IMR-90 (cell line): ENCODE results near the gene PRKCH. TPM values are rescaled to one million over a fixed set of nuclear protein-coding genes. Genes with fewer than 3 reads are reported as not detected.

Source experiments
- ATAC-seq: fragments of 200-7000 bp; cut with Tn5 transposase; 2 replicates; pipeline ENCODE4 v1.9.1; 2020; ENCODE audit warnings: low read depth, mild to moderate bottlenecking, moderate library complexity
- BruUV-seq: library from RNA; stranded (reverse); fragments of 400-500 nt; replicated peaks from 2 replicates; lab custom pipeline; 2021; lab: Mats Ljungman, UMichigan
- CTCF ChIA-PET: fragments of 300-600 bp; formaldehyde crosslinking; extraction: SDS; loops from one replicate; lab custom pipeline; 2021; ENCODE audit warnings: antibody characterized with exemption; lab: Yijun Ruan, JAX
- POLR2A ChIA-PET: fragments of 300-600 bp; sonication (Branson Sonifier 250); formaldehyde crosslinking; loops from one replicate; lab custom pipeline; 2022; ENCODE audit warnings: antibody characterized with exemption; ENCODE audit not compliant: unreplicated experiment; lab: Charles Lee
- DNase-seq: peaks from one replicate; pipeline ENCODE4 v3.0.0; 2013
- H2AFZ ChIP-seq: replicated peaks from 2 replicates; pipeline ENCODE3; 2013; ENCODE audit warnings: low read length, mild to moderate bottlenecking; ENCODE audit not compliant: poor library complexity
- H2AK5ac ChIP-seq: 2 replicates; pipeline ENCODE4 v1.6.1; 2013; ENCODE audit warnings: low read depth, low read length, inconsistent platforms
- H2AK9ac ChIP-seq: replicated peaks from 2 replicates; pipeline ENCODE3; 2013; ENCODE audit warnings: mild to moderate bottlenecking, low read depth, low read length, moderate library complexity; ENCODE audit not compliant: poor library complexity
- H2BK120ac ChIP-seq: 2 replicates; pipeline ENCODE4 v1.6.1; 2013; ENCODE audit warnings: low read depth, low read length, inconsistent platforms
- H2BK15ac ChIP-seq: 3 replicates; pipeline ENCODE4 v1.6.1; 2013; ENCODE audit warnings: low read depth, low read length, inconsistent platforms
- H2BK20ac ChIP-seq: 2 replicates; pipeline ENCODE4 v1.6.1; 2013; ENCODE audit warnings: low read depth, mild to moderate bottlenecking, inconsistent platforms, low read length, moderate library complexity
- H2BK5ac ChIP-seq: 2 replicates; pipeline ENCODE4 v1.6.1; 2013; ENCODE audit warnings: mild to moderate bottlenecking, low read depth, low read length, inconsistent platforms; ENCODE audit not compliant: poor library complexity, severe bottlenecking
- H3K14ac ChIP-seq: replicated peaks from 2 replicates; pipeline ENCODE4 v1.6.1; 2013; ENCODE audit warnings: low read depth, low read length, inconsistent platforms
- H3K18ac ChIP-seq: 2 replicates; pipeline ENCODE4 v1.6.1; 2013; ENCODE audit warnings: low read depth, low read length, control low read depth
- H3K23ac ChIP-seq: 2 replicates; pipeline ENCODE4 v1.6.1; 2013; ENCODE audit warnings: low read depth, low read length, inconsistent platforms
- H3K27ac ChIP-seq: 2 replicates; pipeline ENCODE4 v1.5.1; 2013; ENCODE audit warnings: mild to moderate bottlenecking, control low read depth, low read length; ENCODE audit not compliant: insufficient read depth
- H3K27me3 ChIP-seq: 2 replicates; pipeline ENCODE4 v1.6.1; 2013; ENCODE audit warnings: low read length; ENCODE audit not compliant: control insufficient read depth, insufficient read depth
- H3K36me3 ChIP-seq: 2 replicates; pipeline ENCODE4 v1.6.1; 2013; ENCODE audit warnings: low read length, mixed read lengths; ENCODE audit not compliant: control insufficient read depth, insufficient read depth
- H3K4ac ChIP-seq: 2 replicates; pipeline ENCODE4 v1.6.1; 2013; ENCODE audit warnings: low read depth, low read length, inconsistent platforms
- H3K4me1 ChIP-seq: 2 replicates; pipeline ENCODE4 v1.6.1; 2013; ENCODE audit warnings: low read length, mixed read lengths; ENCODE audit not compliant: control insufficient read depth, insufficient read depth
- H3K4me2 ChIP-seq: 2 replicates; pipeline ENCODE4 v1.6.1; 2013; ENCODE audit warnings: low read depth, mild to moderate bottlenecking, control low read depth, low read length, moderate library complexity
- H3K4me3 ChIP-seq: 2 replicates; pipeline ENCODE4 v1.5.1; 2013; ENCODE audit warnings: low read depth, mild to moderate bottlenecking, control low read depth, low read length, moderate library complexity; ENCODE audit not compliant: insufficient read depth
- H3K56ac ChIP-seq: 2 replicates; pipeline ENCODE4 v1.6.1; 2013; ENCODE audit warnings: low read length, inconsistent platforms; ENCODE audit not compliant: insufficient read depth; ENCODE audit errors: extremely low read depth
- H3K79me1 ChIP-seq, 2 experiments: 2 replicates each; pipeline ENCODE4 v1.6.1; 2013; ENCODE audit warnings: low read length in 2 of 2, inconsistent platforms in 1 of 2, low read depth in 1 of 2
- H3K9ac ChIP-seq: 2 replicates; pipeline ENCODE4 v1.6.1; 2013; ENCODE audit warnings: low read depth, low read length, control low read depth
- H3K9me1 ChIP-seq: 2 replicates; pipeline ENCODE4 v1.6.1; 2013; ENCODE audit warnings: low read length, inconsistent platforms; ENCODE audit not compliant: insufficient read depth
- H3K9me3 ChIP-seq: 2 replicates; pipeline ENCODE4 v1.6.1; 2013; ENCODE audit warnings: low read length; ENCODE audit not compliant: control insufficient read depth, insufficient read depth
- H4K20me1 ChIP-seq: 2 replicates; pipeline ENCODE4 v1.6.1; 2013; ENCODE audit warnings: low read length, inconsistent platforms; ENCODE audit not compliant: insufficient read depth
- H4K5ac ChIP-seq: 2 replicates; pipeline ENCODE4 v1.6.1; 2013; ENCODE audit warnings: mild to moderate bottlenecking, low read depth, low read length, control low read depth
- H4K8ac ChIP-seq, 2 experiments: 2 replicates each; pipeline ENCODE4 v1.6.1; 2013; ENCODE audit warnings: low read depth in 2 of 2, low read length in 2 of 2, control low read depth in 1 of 2, inconsistent platforms in 1 of 2
- H4K91ac ChIP-seq: 2 replicates; pipeline ENCODE4 v1.6.1; 2013; ENCODE audit warnings: low read depth, low read length, inconsistent platforms; ENCODE audit not compliant: insufficient read depth
- BHLHE40 ChIP-seq: fragments of 150-350 bp; IDR thresholded peaks from 2 replicates; pipeline ENCODE4 v1.6.1; 2016; ENCODE audit warnings: mild to moderate bottlenecking, low read depth, low read length
- CEBPB ChIP-seq: IDR thresholded peaks from 2 replicates; pipeline ENCODE4 v1.6.1; 2012; ENCODE audit warnings: low read depth, low read length, improper control_type of control experiment
- CHD1 ChIP-seq: IDR thresholded peaks from 2 replicates; pipeline ENCODE4 v1.6.1; 2012; ENCODE audit warnings: low read depth, low read length, improper control_type of control experiment
- CTCF ChIP-seq: conservative IDR thresholded peaks from 2 replicates; pipeline ENCODE4 v1.5.1; 2012; ENCODE audit warnings: mild to moderate bottlenecking, low read depth, low read length, improper control_type of control experiment
- ELK1 ChIP-seq: fragments of 150-350 bp; IDR thresholded peaks from 2 replicates; pipeline ENCODE4 v1.6.1; 2016; ENCODE audit warnings: low read depth, mild to moderate bottlenecking, low read length, moderate library complexity, borderline replicate concordance
- FOS ChIP-seq: fragments of 150-350 bp; IDR thresholded peaks from 2 replicates; pipeline ENCODE4 v1.6.1; 2016; ENCODE audit warnings: low read depth, low read length
- MAFK ChIP-seq: IDR thresholded peaks from 2 replicates; pipeline ENCODE4 v1.6.1; 2012; ENCODE audit warnings: low read depth, low read length, improper control_type of control experiment
- MAZ ChIP-seq: IDR thresholded peaks from 2 replicates; pipeline ENCODE4 v1.6.1; 2012; ENCODE audit warnings: low read depth, mild to moderate bottlenecking, low read length, improper control_type of control experiment, moderate library complexity, borderline replicate concordance
- MXI1 ChIP-seq: IDR thresholded peaks from 2 replicates; pipeline ENCODE4 v1.6.1; 2012; ENCODE audit warnings: low read depth, mild to moderate bottlenecking, low read length, moderate library complexity, borderline replicate concordance
- NFE2L2 ChIP-seq: fragments of 150-350 bp; IDR thresholded peaks from 2 replicates; pipeline ENCODE4 v1.6.1; 2016; ENCODE audit warnings: low read depth, mild to moderate bottlenecking, low read length
- POLR2A ChIP-seq: IDR thresholded peaks from 2 replicates; pipeline ENCODE4 v1.6.1; 2012; ENCODE audit warnings: mild to moderate bottlenecking, low read depth, low read length
- RAD21 ChIP-seq: IDR thresholded peaks from 2 replicates; pipeline ENCODE4 v1.6.1; 2012; ENCODE audit warnings: low read length, improper control_type of control experiment
- RCOR1 ChIP-seq: IDR thresholded peaks from 2 replicates; pipeline ENCODE4 v1.6.1; 2012; ENCODE audit warnings: mild to moderate bottlenecking, low read length, improper control_type of control experiment; ENCODE audit not compliant: insufficient replicate concordance
- RFX5 ChIP-seq: IDR thresholded peaks from 2 replicates; pipeline ENCODE4 v1.8.0; 2012; ENCODE audit warnings: low read depth, mild to moderate bottlenecking, low read length, moderate library complexity
- SMC3 ChIP-seq: fragments of 150-350 bp; IDR thresholded peaks from 2 replicates; pipeline ENCODE4 v1.6.1; 2016; ENCODE audit warnings: low read depth, mild to moderate bottlenecking, antibody characterized with exemption, low read length, moderate library complexity
- USF2 ChIP-seq: fragments of 150-350 bp; IDR thresholded peaks from 2 replicates; pipeline ENCODE4 v1.6.1; 2017; ENCODE audit warnings: mild to moderate bottlenecking, antibody characterized with exemption, low read length, low read depth
- WGBS, 2 experiments: methylation state at CpG; one replicate each; pipeline versions ENCODE4 v1.1.5 to v1.1.7; 2013; ENCODE audit warnings: missing lambda C conversion rate in 2 of 2; ENCODE audit not compliant: insufficient read length in 1 of 2; ENCODE audit errors: extremely low coverage in 2 of 2; 5-methylcytosine and 5-hydroxymethylcytosine counted together
- dilution Hi-C: fragments of 300-500 bp; cut with HindIII; formaldehyde crosslinking; loops from one replicate; pipeline ENCODE4 v1.14.3; 2018; ENCODE audit warnings: low sequenced_read_pairs; ENCODE audit not compliant: unreplicated experiment
- in situ Hi-C: fragments of 300-500 bp; cut with MboI; formaldehyde crosslinking; loops from 3 replicates; pipeline ENCODE4 v1.14.3; 2019; ENCODE audit warnings: low sequenced_read_pairs, inconsistent platforms, mixed read lengths
- intact Hi-C: fragments of 100-400 bp; cut with micrococcal nuclease; formaldehyde crosslinking; loops from 2 replicates; pipeline ENCODE4 v1.10.0; 2022
- polyA plus RNA-seq, 3 experiments: library from polyadenylated mRNA; depleted of rRNA; stranded (reverse); fragments of >200 nt; gene quantifications; 2 replicates each; pipeline ENCODE4 v1.2.3, GENCODE V29; 2012; ENCODE audit warnings: low replicate concordance in 1 of 3
- total RNA-seq: library from RNA; depleted of rRNA; stranded (reverse); fragments of >200 nt; gene quantifications from 2 replicates; pipeline ENCODE4 v1.2.3, GENCODE V29; 2012

Gene PRKCH
- total and polyA plus RNA-seq, 2 of the 4 experiments (the other 2 are of a cell fraction): 1.6 to 2.3 TPM

GRCh38 chr14:61498303-61498702 lies 176.9 kb downstream of the PRKCH start:
- no peaks in the 10 kb centered on the region for H3K27me3 ChIP-seq
- peak overlapping the region; percentile 35; the same call in 1 of the 2 replicates for H2AK5ac ChIP-seq
- BruUV-seq: no TSS peak
- no peaks in the 10 kb centered on the region for H3K79me1 ChIP-seq
- ChIA-PET CTCF (interaction anchor here (0.8 to 0.9 kb wide), 2 partner anchors 29 to 68 kb away, joined by 3 read pairs; no protein-coding TSS in a partner anchor), POLR2A (interaction anchor here (0.6 kb wide), 1 partner anchor 39 kb away, joined by 3 read pairs; no protein-coding TSS in a partner anchor)
- H2BK5ac ChIP-seq: no peak overlapping the region
- no peak overlapping the region for H3K14ac ChIP-seq
- no peak overlapping the region for H3K4me3 ChIP-seq
- intact Hi-C loops: no loop called here
- peak overlapping the region; percentile 3 to 8; a peak in 1 of 4 replicates for H4K8ac ChIP-seq
- H3K4ac ChIP-seq: 0 out of 2 replicates have a peak overlapping the region, but pooled peaks have one; percentile 36
- no peak overlapping the region for H3K9ac ChIP-seq
- ATAC-seq (peak; percentile 21; the same call in 1 of the 2 replicates), DNase-seq (no peak)
- no peak overlapping the region for H2AK9ac ChIP-seq
- no peak overlapping the region for H3K27ac ChIP-seq
- no peaks in the 10 kb centered on the region for H3K36me3 ChIP-seq
- no peak overlapping the region for H2BK20ac ChIP-seq
- peak overlapping the region; percentile 19; the same call in 1 of the 2 replicates for H2BK120ac ChIP-seq
- no peak overlapping the region; the same call in 1 of the 2 replicates for H3K18ac ChIP-seq
- H3K56ac ChIP-seq: no peak overlapping the region
- H4K5ac ChIP-seq: no peak overlapping the region
- no peaks in the 10 kb centered on the region for H4K20me1 ChIP-seq
- peak overlapping the region; percentile 41; the same call in 2 of the 3 replicates for H2BK15ac ChIP-seq
- H3K23ac ChIP-seq: no peak overlapping the region
- in situ Hi-C loops: no loop called here
- WGBS, 2 experiments: 86% methylated on average over 2 of the region's 3 CpGs; no CpG with 5 or more reads in 1 of the 2 experiments
- peaks cover 12% of the 10 kb centered on the region for H3K4me1 ChIP-seq
- no peak for TF ChIP-seq MAFK
- TF ChIP-seq RAD21: no peak
- TF ChIP-seq FOS: no peak
- no peak for TF ChIP-seq BHLHE40
- TF ChIP-seq USF2: no peak
- no peak for TF ChIP-seq RCOR1
- no peak for TF ChIP-seq MXI1
- TF ChIP-seq RFX5: no peak
- TF ChIP-seq CHD1: no peak
- no peak for TF ChIP-seq CEBPB
- TF ChIP-seq NFE2L2: no peak
- TF ChIP-seq POLR2A: no peak
- no peak for TF ChIP-seq MAZ
- no peak for TF ChIP-seq CTCF
- TF ChIP-seq SMC3: no peak
- TF ChIP-seq ELK1: no peak
- H3K9me1 ChIP-seq: peaks cover 5% of the 10 kb centered on the region
- dilution Hi-C loops: no loop called here
- 0 out of 2 replicates have a peak overlapping the region, but pooled peaks have one; percentile 24 for H4K91ac ChIP-seq
- no peak overlapping the region for H2AFZ ChIP-seq
- H3K4me2 ChIP-seq: no peak overlapping the region
- H3K9me3 ChIP-seq: no peaks in the 10 kb centered on the region
